Measurements from ENCODE around the gene MXRA5.
"Not testable (repeated sequence)": the region's sequence is repeated elsewhere in the genome, so short reads cannot be mapped to it uniquely, and the experiment has no call there.

MXRA5 gene

DNA sequence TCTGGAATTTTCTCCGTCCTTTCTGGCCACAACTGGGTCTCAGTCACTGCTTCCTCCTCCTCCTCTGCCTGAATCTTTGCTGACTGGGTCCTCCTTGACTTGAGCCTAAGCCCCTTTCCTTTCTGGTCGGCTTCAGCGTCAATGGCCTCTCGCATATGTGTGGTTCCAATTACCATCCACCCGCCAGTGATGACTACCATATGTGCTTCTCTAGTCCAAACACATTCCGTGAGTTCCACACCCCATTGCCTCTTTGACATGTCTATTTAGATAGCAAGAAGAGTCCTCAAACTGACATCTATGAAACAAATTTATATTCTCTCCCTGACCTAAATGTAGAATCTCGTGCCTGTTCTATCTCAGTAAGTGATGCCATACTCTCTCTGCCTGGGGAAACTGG lies 19.8 kb downstream of the MXRA5 start:
- no peak for DNase-seq (ENCODE audit: low read depth, low spot score)

DNA sequence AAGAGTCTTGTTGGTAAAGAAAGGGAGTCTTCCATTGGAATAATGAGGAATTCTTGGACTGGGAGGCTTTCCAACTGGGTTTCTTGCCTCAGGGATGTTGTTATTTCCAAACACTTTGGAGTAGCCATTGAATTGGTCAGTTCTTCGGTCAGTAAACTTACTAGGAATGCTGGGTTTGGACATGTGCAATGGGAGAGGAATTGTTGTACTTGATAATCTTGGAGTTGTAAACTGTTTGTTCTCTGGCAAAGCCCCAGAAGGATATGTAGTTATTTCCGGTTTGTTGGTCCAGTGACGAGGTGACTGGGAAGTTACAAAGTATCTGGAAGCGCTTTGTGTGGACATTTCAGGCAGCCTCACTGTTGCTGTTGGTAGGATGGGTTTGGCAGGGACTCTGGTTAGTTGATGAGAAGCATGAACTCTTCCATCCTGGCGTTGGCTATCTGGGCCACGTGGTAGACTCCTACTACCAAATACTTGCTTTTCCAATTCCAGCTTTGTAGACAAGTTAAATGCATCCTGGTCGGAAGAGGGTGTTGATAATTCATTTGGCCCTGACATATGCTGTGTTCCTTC lies 25.9 kb downstream of the MXRA5 start:
- no peak for DNase-seq (ENCODE audit: low read depth, low spot score)

DNA sequence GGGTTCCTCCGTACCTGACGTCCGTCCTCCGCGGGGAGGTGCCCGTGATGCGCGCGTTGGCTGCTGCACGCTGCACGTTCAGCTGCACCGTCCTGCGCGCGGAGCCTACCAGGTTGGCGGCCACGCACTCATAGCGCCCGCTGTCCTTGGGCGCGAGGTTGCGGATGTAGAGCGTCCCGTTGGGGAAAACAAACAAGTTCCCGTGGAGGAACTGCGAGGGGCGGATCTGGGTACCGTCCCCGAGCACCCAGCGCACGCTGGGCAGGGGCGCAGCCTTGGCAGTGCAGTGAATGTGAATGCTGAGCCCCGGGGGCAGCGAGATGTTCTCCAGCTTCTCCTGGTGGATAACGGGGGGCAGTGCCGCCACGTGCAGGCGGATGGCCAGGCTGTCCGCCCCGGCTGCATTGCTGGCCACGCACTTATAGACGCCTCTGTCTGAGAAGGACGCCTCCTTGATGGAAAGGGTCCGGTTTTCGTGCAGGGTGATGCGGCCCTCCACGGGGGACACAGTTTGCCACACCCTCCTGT lies 29.2 kb downstream of the MXRA5 start:
- DNase-seq (ENCODE audit: low read depth, low spot score): no peak

DNA sequence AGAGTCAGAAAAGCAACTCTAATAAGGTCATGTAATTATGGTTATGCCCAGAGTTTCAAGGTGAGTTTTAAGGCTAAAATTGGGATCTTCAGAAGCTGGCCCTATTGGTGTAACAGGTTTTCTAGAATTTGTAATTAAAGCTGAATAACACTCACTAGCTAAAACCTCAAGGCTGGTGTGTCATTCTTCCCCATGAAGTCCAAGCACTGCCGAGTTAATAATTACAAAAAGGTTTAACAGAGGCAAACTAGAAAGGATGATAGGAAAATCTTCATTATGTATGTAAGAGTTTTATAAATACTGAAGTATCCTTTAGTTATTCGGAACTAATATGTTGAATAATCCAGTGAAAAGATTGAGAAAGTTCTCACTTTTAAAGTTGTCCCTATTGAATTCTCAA lies 34.3 kb downstream of the MXRA5 start:
- no peak for DNase-seq (ENCODE audit: low read depth, low spot score)

DNA sequence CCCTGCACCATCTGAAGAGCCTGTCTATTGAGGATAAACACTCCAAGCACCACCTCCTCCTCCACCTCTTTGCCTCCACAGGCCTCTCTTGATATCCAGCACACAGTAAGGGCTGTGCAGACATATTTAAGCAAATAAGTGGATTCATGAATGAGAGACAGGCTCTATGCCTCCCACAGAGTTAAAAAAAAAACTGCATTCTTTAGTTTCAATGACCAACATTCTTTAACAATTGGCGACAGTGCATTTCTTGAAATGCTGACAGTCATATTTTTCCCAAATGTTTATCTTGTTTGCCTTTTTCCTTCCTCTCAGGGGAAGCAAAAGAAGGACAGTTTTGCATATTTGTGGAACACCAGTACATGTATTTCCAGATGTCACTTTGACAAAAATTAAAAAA lies 38.6 kb downstream of the MXRA5 start:
- DNase-seq (ENCODE audit: low read depth, low spot score): no peak

DNA sequence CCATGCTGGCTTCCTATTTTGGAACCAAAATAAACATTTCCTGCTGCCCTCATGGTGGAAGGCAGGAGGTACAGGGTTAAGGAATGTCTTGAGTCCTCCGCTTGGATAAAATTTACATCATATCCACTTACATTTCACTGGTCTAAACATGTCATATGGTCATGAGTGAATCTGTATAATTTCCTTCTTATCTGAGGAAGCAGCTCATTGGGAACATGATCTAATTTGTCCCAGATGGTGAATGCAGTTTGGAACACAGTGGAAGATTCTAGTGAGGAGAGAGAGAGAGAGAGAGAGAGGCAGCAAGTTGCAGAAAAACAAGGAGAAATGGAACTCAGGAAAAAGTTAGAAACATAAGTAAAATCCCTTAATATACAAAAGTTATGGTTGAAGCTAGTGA lies 46.8 kb downstream of the MXRA5 start:
- DNase-seq (ENCODE audit: low read depth, low spot score): no peak

DNA sequence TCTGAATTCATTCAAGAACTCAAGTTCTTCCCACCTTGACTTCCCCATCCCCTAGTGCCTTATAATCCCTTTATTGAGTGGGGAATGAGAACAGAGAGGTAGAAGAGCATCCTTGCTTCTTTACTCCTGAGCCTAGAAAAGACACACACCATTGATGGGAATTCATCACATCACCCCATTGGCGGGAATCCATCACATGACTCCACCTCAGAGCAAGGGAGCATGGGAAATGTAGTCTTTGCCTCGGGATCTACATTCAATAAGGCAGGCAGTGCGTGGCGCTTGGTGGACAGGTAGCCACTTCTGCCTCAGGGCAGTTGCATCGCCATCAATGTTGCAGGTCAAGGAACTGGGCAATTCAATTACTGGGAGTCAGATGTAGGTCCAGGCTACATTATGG lies 50.7 kb downstream of the MXRA5 start:
- DNase-seq (ENCODE audit: low read depth, low spot score): no peak

DNA sequence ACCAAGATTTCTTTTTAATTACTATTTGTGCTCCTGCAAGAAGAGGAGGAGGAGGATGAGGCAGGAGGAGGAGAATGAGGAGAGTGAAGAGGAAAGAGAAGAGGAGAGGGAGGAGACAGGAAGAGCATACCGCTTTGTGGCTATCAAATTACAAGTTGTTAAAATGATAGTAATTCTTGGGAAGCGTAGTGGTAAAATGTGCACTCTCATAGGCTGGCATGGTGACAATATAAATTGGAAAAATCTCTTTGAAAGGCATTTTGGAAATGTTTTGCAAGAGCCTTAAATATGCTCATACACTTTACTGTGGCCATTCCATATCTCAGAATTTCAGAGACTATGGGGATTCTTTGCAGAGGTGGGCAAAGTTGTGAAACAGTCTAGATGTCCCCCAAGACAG lies 53.2 kb downstream of the MXRA5 start:
- DNase-seq (ENCODE audit: low read depth, low spot score): no peak

DNA sequence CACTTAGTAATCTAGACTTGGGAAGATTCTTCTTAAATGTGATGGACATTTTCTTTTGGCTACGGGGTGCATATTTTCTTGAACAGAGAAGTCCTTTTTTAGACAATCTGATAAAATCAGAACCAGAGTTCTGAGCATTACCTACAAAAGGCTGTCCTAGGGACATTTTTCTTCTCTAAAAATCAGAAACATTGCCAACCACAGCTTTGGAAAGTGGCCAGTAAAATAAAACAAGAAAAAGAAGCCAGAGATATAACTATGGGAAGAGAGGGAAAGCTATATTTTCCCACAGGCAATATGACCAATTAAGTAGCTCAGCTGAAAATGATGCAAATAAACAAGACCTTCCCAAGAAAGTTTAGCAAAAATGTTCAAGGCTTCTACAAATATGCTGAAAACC lies 55.9 kb downstream of the MXRA5 start:
- DNase-seq (ENCODE audit: low read depth, low spot score): no peak

DNA sequence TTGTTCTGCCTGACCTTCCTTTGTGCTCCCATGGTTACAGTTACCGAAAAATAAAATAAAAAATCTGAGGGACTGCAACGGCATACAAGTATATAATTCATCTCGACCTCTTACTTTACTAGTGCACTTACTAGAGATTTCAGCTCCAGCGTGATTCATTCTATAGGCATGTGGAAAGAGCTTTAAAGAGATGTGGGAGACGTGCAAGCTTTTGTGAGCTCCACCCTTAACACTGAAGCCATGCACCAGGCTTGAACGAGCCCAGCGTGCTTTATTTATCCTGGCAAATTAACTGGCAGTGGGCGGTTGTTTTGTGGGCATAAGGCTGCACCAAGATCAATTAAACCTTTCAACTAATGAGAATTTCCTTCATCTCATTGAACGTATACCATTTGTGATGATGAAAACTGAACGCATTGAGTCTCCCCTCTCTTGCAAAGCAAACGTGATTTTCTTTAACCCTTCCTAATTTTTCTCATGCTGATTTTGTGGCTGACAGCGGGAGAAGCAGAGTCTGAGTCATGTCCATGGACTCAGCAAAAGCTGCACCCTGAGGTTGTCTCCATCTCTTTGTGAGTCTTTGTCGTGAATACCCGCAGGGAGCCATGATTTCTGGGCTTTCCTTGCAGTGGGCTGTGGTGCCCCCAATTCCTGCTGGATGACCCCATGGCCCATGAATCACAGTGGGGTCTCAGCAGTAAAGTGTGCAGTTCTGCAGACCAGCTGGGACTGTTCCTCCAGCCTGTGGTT lies 60.1 kb downstream of the MXRA5 start:
- peak; percentile 93 for DNase-seq (ENCODE audit: low read depth, low spot score)

DNA sequence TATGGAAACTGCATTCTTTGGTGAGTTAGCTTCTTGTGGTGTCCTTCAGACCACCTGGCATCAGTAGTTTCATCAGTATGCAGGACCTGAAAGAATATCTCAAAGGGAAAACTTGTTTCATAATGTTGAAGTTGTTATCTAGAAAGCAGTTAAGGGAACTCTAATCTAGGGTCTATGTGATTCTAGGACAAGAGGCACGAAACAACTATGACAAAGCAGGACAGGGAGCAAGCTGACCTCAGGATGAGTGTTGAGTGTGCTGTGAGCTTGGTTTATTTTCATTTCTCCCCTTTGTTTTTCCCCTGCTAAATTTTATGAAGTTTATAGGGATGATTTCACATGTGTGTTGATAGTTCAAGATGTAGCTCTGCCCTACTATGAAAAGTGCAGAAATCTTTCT lies 65.7 kb downstream of the MXRA5 start:
- DNase-seq (ENCODE audit: low read depth, low spot score): no peak

DNA sequence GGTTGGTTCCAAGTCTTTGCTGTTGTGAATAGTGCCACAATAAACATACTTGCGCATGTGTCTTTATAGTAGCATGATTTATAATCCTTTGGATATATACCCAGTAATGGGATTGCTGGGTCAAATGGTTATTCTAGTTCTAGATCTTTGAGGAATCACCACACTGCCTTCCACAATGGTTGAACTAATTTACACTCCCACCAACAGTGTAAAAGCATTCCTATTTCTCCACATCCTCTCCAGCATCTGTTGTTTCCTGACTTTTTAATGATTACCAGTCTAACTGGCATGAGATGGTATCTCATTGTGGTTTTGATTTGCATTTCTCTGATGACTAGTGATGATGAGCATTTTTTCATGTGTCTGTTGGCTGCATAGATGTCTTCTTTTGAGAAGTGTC lies 72.8 kb downstream of the MXRA5 start:
- not testable (repeated sequence) for DNase-seq (ENCODE audit: low read depth, low spot score)

DNA sequence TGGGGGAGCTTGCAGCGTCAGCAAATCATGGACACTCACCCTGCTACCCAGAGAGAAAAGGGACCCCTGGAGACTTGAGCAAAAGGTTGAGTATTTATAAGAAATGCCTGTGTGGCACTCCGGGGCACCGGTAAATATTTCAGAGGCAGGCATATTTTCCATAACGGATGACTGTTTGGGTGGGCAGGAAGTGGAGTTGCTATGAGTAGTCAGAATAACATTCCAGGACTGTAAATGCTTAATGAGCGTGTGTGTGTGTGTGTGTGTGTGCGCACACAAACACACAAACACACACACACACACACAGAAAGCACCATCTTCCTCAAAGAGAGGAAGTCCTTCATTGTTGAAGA lies 74.6 kb downstream of the MXRA5 start:
- peak; percentile 69 for DNase-seq (ENCODE audit: low read depth, low spot score)

DNA sequence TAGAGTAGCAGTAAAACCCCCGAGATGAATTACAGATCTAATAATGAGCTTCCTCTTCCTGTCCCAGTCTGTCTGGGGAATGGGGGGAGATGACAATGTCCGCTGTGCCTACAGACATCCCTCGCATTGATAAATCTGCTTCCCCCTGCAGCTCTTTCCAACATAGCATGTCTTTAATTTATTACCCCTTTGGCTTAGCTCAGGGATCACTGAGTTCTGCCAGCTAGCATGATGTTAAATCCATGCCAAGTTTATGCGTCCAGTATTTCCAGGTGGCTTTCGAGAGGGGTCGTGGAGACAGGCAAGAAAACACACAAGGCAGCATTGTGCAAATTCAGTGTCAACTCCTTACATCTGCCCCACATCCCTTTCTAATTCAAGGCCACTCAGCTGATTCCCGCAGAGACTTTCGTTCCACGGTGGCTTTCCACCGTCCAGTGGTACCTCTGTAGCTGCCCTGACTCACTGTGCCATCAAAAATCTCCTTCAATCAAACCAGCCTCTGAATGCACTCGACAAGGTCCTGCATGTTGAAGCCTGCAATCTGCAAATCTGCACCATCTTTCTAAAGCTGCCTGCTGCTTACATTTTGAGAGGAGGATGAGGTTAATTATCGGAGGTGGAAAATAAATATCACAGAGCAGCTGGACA lies 75.1 kb downstream of the MXRA5 start:
- no peak for DNase-seq (ENCODE audit: low read depth, low spot score)

DNA sequence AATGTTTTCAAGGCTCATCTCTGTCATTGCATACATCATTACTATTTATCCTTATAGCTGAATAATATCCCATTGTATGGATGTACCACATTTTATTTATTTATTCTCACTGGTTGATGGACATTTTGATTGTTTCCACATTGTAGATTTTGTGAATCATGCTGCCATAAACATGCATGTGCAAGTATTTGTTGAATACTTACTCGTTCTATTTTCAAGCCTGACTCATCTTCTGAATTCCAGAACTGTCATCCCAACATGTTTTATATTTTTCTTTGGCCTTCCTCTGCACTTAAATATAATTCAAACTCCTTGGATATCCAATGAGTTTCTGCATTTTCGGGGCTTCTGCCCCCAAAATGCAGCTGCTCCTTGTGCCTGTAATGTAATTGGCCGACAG lies 77.6 kb downstream of the MXRA5 start:
- DNase-seq (ENCODE audit: low read depth, low spot score): no peak

DNA sequence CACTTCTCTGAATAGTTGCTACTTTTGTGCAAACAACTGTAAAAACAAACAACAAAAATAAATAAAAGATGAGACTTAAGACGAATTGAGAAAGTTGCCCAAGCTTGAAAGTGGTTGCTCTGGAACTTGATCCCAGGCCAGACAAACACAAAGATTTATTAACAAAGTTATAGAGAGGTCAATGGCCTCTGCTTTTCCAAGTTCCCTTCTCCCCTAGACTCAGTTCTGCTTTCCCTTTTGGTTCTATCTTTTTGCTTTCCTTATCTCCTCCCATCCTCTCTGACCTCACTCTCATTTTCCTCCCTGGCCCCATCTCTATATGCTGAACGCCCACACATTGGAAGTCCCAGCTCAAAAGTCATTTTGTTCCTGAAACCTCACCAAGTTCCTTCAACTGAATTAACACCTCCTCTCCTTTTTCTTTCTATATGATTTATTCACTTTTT lies 82.7 kb downstream of the MXRA5 start:
- DNase-seq (ENCODE audit: low read depth, low spot score): no peak

DNA sequence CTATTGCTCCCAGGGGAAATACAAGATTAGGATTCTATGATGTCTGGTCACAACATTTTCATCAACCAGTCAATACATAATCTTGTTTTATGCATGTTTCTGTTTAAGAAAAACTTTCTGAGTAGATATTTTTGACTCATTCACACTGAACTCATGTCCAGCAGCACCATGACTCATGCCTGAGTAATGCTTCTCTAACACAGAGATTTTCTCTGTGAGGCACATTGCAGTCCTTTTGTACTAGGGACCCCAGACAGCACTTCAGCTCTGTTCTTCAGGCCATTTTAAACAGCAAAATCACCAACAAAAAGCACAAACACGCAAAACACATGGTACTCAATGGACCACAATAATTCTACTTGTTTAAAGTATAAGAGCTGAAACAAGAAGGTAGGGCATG lies 83.6 kb downstream of the MXRA5 start:
- peak; percentile 68 for DNase-seq (ENCODE audit: low read depth, low spot score)
